ENCODE measurements around the gene PLCL1. TPM values are rescaled to one million over a fixed set of nuclear protein-coding genes. Genes with fewer than 3 reads are reported as not detected.

PLCL1 gene
- total RNA-seq, 1 experiment from 2014 or later, result 1.6 TPM

DNA sequence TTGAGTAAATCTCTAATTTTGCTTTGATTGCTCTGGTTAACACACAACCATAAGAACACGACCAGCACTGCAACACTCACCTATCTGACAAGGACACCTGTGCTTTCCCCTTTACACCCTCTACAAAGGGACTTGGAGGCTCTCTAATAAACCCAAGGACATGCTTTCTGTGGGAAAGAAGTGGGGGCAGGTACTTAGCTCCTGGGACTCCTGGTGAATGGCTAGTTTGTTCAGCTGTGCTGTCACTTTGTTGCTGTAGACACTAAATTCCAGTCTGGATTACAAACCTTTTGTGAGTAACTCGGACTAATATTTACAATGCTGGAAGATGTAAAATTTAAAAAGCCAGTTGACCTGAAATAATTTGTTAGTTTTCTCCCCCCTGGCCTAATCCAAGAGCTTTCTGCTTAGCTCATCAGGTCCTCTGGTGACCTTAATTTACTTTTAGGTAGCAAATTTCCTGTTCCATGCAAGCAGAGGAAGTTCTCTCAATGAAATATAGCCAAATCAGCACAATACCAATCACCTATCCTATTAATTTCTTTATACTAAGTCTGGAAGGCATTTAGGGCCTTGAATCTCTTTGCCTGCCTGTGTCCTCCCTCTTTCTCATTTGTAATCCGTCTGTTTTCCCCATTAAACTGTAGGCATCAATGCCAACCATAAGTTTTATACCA is 67.5 kb downstream of the PLCL1 start:
- no peaks in the 10 kb centered on the region for H3K36me3 Mint-ChIP-seq (ENCODE audit: insufficient read depth, unreplicated experiment)
- intact Hi-C loops (cut with micrococcal nuclease; ENCODE audit: unreplicated experiment), result loop anchor here (2.0 kb wide), 1 partner anchor 75 kb away; no protein-coding TSS in a partner anchor
- BruUV-seq (replicated peaks), result no TSS peak
- no peaks in the 10 kb centered on the region for H3K9me3 Mint-ChIP-seq (ENCODE audit: unreplicated experiment)
- H3K4me3 ChIP-seq (ENCODE audit: low read depth, low read length), result no peak overlapping the region
- POLR2A ChIA-PET, result interaction anchor here (0.8 kb wide), 1 partner anchor 372 kb away, joined by 3 read pairs; the partner anchor contains the start of genes HSPD1 and HSPE1
- peaks cover 7% of the 10 kb centered on the region; the same call in 1 of the 2 replicates for H3K4me1 ChIP-seq
- H3K27me3 Mint-ChIP-seq (ENCODE audit: insufficient read depth, unreplicated experiment), result no peaks in the 10 kb centered on the region
- CTCF ChIA-PET, result interaction anchor here (0.7 kb wide), 1 partner anchor 67 kb away, joined by 3 read pairs; the partner anchor contains the start of gene PLCL1
- no peak for TF ChIP-seq CTCF (IDR thresholded peaks at IDR 0.05; ENCODE audit: insufficient read depth in 1 of 2, low read depth in 1 of 2, low read length in 1 of 2, severe bottlenecking in 1 of 2, unreplicated experiment in 1 of 2)
- no peaks in the 10 kb centered on the region for H3K27me3 ChIP-seq (replicated peaks; ENCODE audit: control insufficient read depth, insufficient read depth, low read length)
- peak; percentile 38 to 68 for DNase-seq
- no peaks in the 10 kb centered on the region for H3K9me3 ChIP-seq
- peaks cover 22% of the 10 kb centered on the region for H3K4me1 Mint-ChIP-seq (ENCODE audit: low read depth, unreplicated experiment)
- no peak overlapping the region for H3K4me3 Mint-ChIP-seq (ENCODE audit: unreplicated experiment)
- H3K36me3 ChIP-seq (ENCODE audit: control insufficient read depth, insufficient read depth, low read length), result no peaks in the 10 kb centered on the region
- peak overlapping the region; percentile 26 for H3K27ac Mint-ChIP-seq (ENCODE audit: unreplicated experiment)

DNA sequence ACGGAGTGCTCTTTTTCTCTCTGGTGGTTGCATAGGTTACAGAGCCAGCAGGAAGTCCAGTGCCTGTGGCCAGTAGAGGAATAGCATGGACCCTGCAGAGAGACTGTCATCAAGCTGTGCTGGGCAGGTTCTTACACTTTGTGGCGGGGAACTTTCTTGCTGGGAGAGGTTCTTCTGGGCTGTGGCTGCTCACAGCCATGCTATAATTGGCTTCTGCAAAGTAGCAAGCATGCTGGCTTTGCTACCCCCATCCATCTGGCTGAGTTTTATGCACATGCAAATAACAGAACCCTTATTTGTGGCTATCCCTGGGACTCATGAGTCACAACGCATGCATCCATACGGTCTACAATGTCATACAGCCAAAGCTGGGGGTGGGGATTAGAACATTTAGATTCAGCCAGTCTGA is 68.9 kb downstream of the PLCL1 start:
- Mint-ChIP-seq H3K36me3 (ENCODE audit: insufficient read depth, unreplicated experiment) (no peaks in the 10 kb centered on the region), H3K4me3 (ENCODE audit: unreplicated experiment) (no peak overlapping the region), H3K4me1 (ENCODE audit: low read depth, unreplicated experiment) (peaks cover 22% of the 10 kb centered on the region), H3K9me3 (ENCODE audit: unreplicated experiment) (no peaks in the 10 kb centered on the region), H3K27ac (ENCODE audit: unreplicated experiment) (no peak overlapping the region), H3K27me3 (ENCODE audit: insufficient read depth, unreplicated experiment) (no peaks in the 10 kb centered on the region)
- H3K36me3 ChIP-seq (ENCODE audit: control insufficient read depth, insufficient read depth, low read length), result no peaks in the 10 kb centered on the region
- ChIA-PET CTCF (no interaction called here), POLR2A (no interaction called here)
- H3K27me3 ChIP-seq (replicated peaks; ENCODE audit: control insufficient read depth, insufficient read depth, low read length), result no peaks in the 10 kb centered on the region
- BruUV-seq (replicated peaks), result no TSS peak
- H3K9me3 ChIP-seq, result no peaks in the 10 kb centered on the region
- peaks cover 7% of the 10 kb centered on the region; the same call in 1 of the 2 replicates for H3K4me1 ChIP-seq
- TF ChIP-seq CTCF (IDR thresholded peaks at IDR 0.05; ENCODE audit: insufficient read depth in 1 of 2, low read depth in 1 of 2, low read length in 1 of 2, severe bottlenecking in 1 of 2, unreplicated experiment in 1 of 2), result peak in 1 of 2 experiments; percentile 10
- no peak overlapping the region for H3K4me3 ChIP-seq (ENCODE audit: low read depth, low read length)
- intact Hi-C loops (cut with micrococcal nuclease; ENCODE audit: unreplicated experiment), result no loop called here
- DNase-seq, result peak in 1 of 2 experiments; percentile 18

DNA sequence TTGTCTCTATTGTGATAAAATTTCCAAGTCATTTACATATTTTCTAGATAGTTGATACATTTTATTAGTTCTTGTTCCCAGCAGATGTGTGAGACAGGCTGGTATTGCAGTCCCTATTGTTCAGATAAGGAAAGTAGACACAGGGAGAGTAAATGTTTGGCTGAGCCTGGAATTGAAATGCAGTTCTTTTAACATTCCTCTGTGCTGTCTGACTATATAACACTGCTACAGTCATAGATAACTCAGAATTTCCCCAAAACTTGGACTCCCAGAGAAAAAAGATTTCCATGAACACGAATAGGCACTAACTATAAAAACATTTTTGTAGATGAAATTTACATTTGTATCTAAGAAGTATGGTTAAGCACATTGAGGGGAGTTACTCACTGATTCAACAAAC is 71.4 kb downstream of the PLCL1 start:
- ChIA-PET CTCF (no interaction called here), POLR2A (no interaction called here)
- H3K36me3 Mint-ChIP-seq (ENCODE audit: insufficient read depth, unreplicated experiment), result no peaks in the 10 kb centered on the region
- intact Hi-C loops (cut with micrococcal nuclease; ENCODE audit: unreplicated experiment), result no loop called here
- Histone ChIP-seq H3K9me3 (no peaks in the 10 kb centered on the region), H3K27me3 (replicated peaks; ENCODE audit: control insufficient read depth, insufficient read depth, low read length) (no peaks in the 10 kb centered on the region), H3K4me3 (ENCODE audit: low read depth, low read length) (no peak overlapping the region), H3K4me1 (no peaks in the 10 kb centered on the region), H3K36me3 (ENCODE audit: control insufficient read depth, insufficient read depth, low read length) (no peaks in the 10 kb centered on the region)
- H3K27me3 Mint-ChIP-seq (ENCODE audit: insufficient read depth, unreplicated experiment), result no peaks in the 10 kb centered on the region
- no peaks in the 10 kb centered on the region for H3K9me3 Mint-ChIP-seq (ENCODE audit: unreplicated experiment)
- H3K4me3 Mint-ChIP-seq (ENCODE audit: unreplicated experiment), result no peak overlapping the region
- no TSS peak for BruUV-seq (replicated peaks)
- H3K4me1 Mint-ChIP-seq (ENCODE audit: low read depth, unreplicated experiment), result peaks cover 22% of the 10 kb centered on the region
- no peak for TF ChIP-seq CTCF (IDR thresholded peaks at IDR 0.05; ENCODE audit: insufficient read depth in 1 of 2, low read depth in 1 of 2, low read length in 1 of 2, severe bottlenecking in 1 of 2, unreplicated experiment in 1 of 2)
- no peak for DNase-seq
- peak overlapping the region; percentile 22 for H3K27ac Mint-ChIP-seq (ENCODE audit: unreplicated experiment)
